ENCODE measurements around the gene ZBTB5.
"Not testable (repeated sequence)": the region's sequence is repeated elsewhere in the genome, so short reads cannot be mapped to it uniquely, and the experiment has no call there.

Gene ZBTB5

GRCh38 chr9:37452611-37453010 is 12.6 kb downstream of the ZBTB5 start:
- no peak overlapping the region for H3K4me3 ChIP-seq (ENCODE audit: low read depth, low read length)

DNA sequence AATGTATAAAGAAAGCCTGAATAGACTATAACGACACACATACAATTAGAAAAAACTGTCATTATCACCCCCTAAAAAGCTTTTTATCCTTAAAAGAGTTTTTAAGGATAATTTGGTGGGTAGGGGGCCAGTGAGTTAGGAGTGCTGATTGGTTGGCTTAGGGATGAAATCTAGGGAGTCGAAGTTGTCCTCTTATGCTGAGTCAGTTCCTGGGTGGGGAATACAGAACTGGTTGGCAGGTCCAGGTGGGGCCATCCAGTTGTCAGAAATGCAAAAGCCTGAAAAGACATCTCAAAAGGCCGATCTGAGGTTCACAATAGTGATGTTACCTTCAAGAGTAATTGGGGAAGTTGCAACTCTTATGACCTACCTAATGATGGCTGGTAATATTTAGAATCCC is 13.6 kb downstream of the ZBTB5 start:
- no peak overlapping the region for H3K4me3 ChIP-seq (ENCODE audit: low read depth, low read length)

DNA sequence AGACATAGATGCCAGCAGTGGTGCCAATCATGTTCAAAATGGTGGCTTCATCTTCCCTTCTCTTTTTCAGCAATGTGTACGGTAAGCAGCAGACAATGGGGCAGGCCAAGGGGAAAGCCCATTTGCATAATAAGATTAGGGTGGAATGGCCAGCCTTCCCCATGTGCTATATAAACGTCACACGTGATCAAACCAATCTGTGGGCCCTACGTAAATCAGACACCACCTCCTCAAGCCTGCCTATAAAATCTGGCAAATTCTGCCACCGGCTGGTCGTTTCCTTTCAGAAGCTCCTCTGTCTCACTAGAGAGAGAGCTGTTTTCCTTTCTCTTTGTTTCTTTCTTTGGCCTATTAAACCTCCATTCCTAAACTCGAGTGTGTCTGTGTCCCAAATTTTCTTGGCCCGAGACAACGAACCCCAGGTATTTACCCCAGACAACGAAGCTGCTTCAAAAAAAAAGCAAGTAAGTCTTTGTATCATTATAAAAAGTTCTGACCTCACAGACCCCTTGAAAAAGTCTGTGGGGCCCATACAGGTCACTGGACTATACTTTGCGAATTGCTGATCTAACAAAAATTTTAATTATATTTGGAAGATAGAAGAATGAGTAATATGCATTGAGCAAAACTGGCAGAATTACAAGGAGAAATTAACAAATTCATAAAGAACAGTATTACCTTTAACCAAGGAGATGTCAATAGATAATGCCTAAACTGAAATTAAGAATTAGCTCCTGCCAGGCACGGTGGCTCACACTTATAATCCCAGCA is 15.2 kb downstream of the ZBTB5 start:
- no peak overlapping the region for H3K4me3 ChIP-seq (ENCODE audit: low read depth, low read length)

DNA sequence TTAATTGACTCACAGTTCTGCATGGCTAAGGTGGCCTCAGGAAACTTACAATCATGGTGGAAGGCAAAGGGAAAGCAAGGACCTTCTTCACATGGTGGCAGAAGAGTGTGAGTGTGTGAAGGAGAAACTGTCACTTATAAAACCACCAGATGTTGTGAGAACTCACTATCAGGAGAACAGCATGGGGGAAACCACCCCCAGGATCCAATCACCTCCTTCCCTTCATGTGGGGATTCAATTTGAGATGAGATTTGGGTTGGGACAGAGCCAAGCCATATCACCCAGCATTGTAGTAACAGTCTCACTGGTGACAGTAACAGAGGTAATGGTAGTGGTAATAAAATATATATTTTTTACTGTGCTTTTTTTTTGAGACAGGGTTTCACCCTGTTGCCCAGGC is 18.1 kb downstream of the ZBTB5 start:
- H3K4me3 ChIP-seq (ENCODE audit: low read depth, low read length): no peak overlapping the region

- no peak overlapping the region for H3K4me3 ChIP-seq (ENCODE audit: low read depth, low read length)
Measured at GRCh38 chr9:37446401-37446800, 18.8 kb downstream of the ZBTB5 start.

DNA sequence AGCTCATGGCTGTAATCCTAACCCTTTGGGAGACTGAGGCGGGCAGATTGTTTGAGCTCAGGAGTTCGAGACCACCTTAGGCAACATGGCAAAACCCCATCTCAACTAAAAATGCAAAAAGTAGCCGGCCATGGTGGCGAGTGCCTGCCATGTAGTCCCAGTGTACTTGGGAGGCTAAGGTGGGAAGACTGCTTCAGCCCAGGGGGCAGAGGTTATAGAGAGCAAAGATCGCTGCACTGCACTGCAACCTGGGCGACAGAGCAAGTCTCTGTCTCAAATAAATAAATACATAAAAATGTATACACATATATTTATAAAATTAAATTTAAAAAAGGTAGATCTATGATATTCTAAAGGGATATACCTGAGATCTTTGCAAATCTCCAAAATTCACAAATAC is 19.4 kb downstream of the ZBTB5 start:
- H3K4me3 ChIP-seq (ENCODE audit: low read depth, low read length): no peak overlapping the region

DNA sequence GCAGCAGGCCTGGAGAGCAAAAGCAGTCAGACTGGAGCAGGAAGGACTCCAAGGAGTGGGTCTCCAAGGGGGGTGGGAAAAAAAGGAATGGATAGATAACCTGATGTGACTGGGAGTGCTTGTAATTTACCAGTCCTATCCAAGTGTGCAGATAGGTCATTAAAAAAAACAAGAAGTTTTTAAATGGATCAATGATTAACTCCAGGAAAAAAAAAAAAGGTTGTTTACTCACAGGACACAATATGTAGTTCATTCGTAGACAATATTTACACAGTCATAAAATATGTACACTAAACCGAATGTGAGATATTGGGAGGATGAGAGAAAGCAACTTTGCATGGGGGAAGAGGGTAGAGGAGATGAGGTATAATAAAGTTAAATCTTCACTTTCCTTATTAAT is 20.4 kb downstream of the ZBTB5 start:
- H3K4me3 ChIP-seq (ENCODE audit: low read depth, low read length): no peak overlapping the region

GRCh38 chr9:37443566-37443965 is 21.7 kb downstream of the ZBTB5 start:
- H3K4me3 ChIP-seq (ENCODE audit: low read depth, low read length): no peak overlapping the region

DNA sequence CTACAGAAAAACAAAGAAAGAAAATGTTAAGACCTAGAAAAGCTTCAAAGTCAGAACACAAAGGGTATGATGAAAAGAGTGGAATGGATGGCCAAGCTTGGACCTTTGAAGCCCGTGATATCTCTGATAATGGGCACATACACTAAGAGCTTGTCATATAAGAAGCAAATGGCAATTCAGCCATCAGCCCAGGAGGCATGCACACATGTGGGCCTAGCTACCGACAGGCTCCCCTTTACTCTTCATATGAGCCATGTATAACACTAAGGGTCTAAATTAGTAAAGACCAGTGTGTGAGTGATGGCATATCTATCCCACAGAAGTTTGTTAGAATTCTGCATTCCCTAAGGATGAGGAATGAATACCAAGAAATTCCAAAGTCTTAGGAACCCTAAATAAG is 22.7 kb downstream of the ZBTB5 start:
- no peak overlapping the region for H3K4me3 ChIP-seq (ENCODE audit: low read depth, low read length)

- H3K4me3 ChIP-seq (ENCODE audit: low read depth, low read length): no peak overlapping the region
Measured at GRCh38 chr9:37441776-37442370, 23.4 kb downstream of the ZBTB5 start.

DNA sequence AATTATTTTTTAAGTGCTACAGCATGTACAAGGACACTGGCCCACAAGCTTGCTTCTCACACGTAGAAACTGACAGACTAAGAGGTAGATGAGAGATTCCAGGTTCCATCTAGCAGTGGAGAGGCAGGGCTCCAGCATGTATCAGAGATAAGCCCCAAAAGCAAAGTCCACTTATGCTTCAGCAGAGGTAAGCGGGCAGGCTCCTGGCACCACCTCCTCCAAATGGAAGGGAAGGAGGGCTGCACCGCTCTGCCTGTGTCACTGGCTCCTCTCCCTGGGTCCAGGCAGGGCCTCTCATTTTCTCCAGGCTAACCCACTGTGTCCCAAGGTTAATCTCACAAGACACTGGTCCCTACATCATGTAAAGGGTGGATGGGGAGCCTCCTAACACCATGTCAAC is 26.9 kb downstream of the ZBTB5 start:
- no peak overlapping the region for H3K4me3 ChIP-seq (ENCODE audit: low read depth, low read length)

DNA sequence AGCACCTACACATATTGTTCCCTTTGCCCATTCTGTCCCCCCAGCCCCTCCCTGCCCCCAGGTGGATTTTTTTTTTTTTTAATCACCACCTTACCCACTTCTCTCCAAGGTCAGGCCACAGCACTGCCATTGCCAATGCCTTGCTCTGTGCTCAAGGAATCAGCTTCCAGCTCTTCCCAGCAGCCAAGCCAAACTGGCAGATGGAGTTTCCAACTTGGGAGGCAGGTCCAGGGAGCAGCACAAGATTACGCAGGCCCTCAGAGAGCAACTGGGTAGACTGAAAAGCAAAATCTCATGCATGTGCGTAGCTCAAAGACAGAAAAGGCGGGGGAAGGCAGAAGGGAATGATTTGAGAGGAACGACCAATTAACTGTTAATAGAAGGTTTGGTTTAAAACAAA is 27.6 kb downstream of the ZBTB5 start:
- no peak overlapping the region for H3K4me3 ChIP-seq (ENCODE audit: low read depth, low read length)

DNA sequence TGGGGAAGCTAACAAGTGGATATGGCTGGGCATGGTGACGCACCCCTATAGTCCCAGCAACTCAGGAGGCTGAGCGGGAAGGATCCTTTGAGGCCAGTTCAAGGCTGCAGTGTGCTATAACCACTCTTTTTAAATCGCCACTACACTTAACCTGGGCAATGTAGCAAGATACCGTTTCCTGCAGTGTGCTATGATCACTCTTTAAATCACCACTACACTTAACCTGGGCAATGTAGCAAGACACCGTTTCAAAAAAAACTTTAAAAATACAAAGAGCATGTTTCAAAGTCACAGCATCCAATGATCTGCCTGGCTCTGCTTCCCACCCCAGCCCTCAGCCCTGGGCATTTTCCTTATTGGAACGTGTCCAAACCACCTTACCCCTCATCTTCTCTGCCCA is 28.2 kb downstream of the ZBTB5 start:
- no peak overlapping the region for H3K4me3 ChIP-seq (ENCODE audit: low read depth, low read length)

DNA sequence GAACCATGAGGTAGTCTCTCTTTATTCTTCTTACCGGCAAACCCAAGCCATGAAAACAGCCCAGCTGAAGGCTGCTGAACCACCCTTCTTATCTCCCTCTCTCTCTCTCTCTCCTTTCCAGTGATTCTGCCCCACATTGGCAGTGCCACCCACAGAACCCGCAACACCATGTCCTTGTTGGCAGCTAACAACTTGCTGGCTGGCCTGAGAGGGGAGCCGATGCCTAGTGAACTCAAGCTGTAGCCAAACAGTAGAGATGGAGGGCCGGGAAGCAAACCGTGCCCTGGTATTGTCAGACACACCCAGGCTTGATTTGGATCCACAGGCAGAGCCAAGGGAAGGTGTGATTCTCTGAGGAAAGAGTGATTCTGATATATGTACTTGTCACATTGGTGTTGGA is 28.7 kb downstream of the ZBTB5 start:
- no peak overlapping the region for H3K4me3 ChIP-seq (ENCODE audit: low read depth, low read length)

DNA sequence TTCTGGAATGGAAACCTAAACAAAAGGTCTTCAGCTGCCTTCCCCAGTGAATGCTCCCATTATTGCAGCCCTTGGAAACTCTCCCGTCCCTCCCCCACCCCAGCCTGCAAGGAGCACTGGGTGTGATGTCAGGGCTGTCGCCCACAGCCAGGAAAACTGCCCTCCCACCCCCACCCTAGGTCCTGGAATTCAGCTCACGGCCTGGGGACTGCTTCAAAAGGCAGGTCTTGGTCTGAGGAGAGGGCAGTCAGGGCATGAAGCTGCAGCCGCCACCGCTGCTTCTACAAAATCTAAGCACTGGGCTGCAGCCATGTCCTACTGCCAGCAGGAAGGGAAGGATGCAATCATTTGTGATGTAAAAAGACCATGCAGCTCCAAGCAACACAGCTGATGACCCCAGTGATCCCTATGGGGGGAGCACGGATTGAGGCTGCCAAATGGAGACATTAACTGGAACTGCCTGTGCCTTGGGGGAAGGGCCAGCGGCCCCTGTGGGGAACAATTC is 31.3 kb downstream of the ZBTB5 start:
- no peak overlapping the region for H3K4me3 ChIP-seq (ENCODE audit: low read depth, low read length)

DNA sequence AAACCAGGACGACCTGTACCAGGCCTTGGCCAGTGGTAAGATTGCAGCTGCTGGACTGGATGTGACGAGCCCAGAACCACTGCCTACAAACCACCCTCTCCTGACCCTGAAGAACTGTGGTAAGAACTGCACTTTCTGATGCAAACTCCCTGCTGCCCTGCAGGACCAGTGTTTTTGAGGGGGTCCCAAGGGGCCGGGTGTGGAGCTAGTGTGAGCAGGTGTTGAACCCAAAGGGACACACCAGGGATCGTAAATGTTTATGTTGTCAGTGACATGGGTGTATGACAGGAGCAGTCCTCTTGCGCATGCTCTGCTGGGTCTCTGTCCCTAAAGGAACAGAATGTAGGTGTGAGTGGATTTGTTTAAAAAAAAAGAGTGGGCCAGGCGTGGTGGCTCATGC is 33.2 kb downstream of the ZBTB5 start:
- H3K4me3 ChIP-seq (ENCODE audit: low read depth, low read length): no peak overlapping the region

- no peak overlapping the region for H3K4me3 ChIP-seq (ENCODE audit: low read depth, low read length)
Measured at GRCh38 chr9:37430841-37431597, 34.2 kb downstream of the ZBTB5 start.

GRCh38 chr9:37429441-37430285 is 35.6 kb downstream of the ZBTB5 start:
- H3K4me3 ChIP-seq (ENCODE audit: low read depth, low read length): no peak overlapping the region

GRCh38 chr9:37428345-37428744 is 36.9 kb downstream of the ZBTB5 start:
- H3K4me3 ChIP-seq (ENCODE audit: low read depth, low read length): no peak overlapping the region

DNA sequence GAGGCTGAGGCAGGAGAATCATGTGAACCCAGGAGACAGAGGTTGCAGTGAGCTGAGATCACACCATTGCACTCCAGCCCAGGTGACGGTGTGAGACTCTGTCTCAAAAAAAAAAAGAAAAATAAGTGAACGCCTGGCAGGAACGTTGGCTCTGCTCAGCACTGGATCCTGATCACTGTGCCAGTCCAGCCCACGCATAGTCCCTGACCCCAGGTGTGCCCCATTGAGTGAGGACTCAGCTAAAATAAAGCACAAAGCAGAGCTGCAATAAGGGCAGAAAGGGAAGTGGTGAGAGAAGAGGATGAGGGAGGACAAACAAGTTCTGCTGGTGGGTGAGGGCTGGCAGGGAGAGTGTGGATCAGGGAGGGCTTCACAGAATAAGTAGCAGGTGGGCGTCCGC is 38.4 kb downstream of the ZBTB5 start:
- H3K4me3 ChIP-seq (ENCODE audit: low read depth, low read length): no peak overlapping the region

DNA sequence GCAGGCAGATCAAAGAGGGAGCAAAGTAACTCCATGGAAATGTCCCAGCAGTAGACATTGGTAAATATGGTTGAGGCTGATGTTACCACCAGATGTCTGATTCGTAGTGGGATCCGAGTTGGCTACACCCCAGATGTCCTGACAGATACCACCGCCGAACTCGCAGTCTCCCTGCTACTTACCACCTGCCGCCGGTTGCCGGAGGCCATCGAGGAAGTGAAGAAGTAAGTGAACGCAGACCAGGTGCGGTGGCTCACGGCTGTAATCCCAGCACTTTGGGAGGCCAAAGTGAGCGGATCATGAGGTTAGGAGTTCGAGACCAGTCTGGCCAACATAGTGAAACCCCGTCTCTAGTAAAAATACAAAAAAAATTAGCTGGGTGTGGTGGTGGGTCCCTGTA is 38.8 kb downstream of the ZBTB5 start:
- not testable (repeated sequence) for H3K4me3 ChIP-seq (ENCODE audit: low read depth, low read length)
